HG02852 (cell line): ENCODE measurements around the gene CUEDC1.

Experiments used
- ATAC-seq: cut with Tn5 transposase; IDR thresholded peaks from one replicate; pipeline ENCODE4 v1.9.1; 2021; ENCODE audit warnings: mild to moderate bottlenecking, moderate library complexity; ENCODE audit not compliant: unreplicated experiment

The CUEDC1 gene

GRCh38 chr17:57880086-57880456, 75.1 kb downstream of the CUEDC1 start:
- no peak for ATAC-seq

- ATAC-seq: no peak
Measured at GRCh38 chr17:57879437-57880085, 75.7 kb downstream of the CUEDC1 start.

GRCh38 chr17:57877803-57878377, 77.3 kb downstream of the CUEDC1 start:
- no peak for ATAC-seq

- ATAC-seq: no peak
Measured at GRCh38 chr17:57876866-57877237, 78.4 kb downstream of the CUEDC1 start.

- no peak for ATAC-seq
Measured at GRCh38 chr17:57876023-57876865, 79.0 kb downstream of the CUEDC1 start.

- no peak for ATAC-seq
Measured at GRCh38 chr17:57875290-57876022, 79.8 kb downstream of the CUEDC1 start.

DNA sequence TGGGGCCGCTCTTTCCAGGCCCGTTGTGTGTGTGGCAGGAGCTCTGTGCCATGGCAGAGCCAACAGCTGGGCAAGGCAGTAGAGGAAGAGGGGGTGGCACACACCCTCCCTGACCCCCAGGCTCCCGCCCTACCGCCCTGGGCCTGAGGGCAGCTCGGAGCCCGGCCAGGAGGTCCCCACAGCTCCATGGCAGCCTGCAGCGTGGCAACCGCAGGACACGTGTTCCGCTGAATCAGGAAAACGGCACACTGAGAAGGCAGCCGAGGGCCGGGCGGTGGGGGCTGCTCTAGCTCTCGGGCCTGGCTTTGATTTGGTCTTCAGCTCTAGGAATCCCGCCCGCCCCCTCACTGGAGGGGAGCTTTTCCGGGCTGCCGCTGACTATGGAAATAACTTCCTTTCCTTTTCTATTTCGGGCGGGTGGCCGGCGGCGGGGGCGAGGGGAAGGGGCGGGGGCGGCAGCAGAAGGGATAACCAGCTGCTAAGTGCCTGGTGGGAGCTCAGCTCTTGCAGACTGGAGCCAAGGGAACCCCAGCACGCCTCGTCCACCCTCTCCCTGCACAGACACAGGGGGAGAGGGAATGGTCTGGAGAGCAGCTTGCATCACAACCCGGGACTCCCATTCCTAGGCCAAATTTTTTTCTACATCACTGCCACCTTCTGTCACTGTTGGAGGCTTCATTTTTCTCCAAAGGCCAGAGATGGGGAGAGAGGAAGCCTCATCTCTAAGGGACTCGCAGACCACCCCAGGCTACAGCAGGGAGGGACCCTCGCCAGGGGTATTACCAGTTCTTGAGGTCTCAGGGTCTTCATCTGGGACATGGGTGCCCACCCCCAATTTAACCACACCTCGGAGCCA, 80.5 kb downstream of the CUEDC1 start:
- ATAC-seq: no peak

GRCh38 chr17:57874058-57874419, 81.2 kb downstream of the CUEDC1 start:
- no peak for ATAC-seq

GRCh38 chr17:57873261-57874057, 81.8 kb downstream of the CUEDC1 start:
- no peak for ATAC-seq

GRCh38 chr17:57872536-57872935, 82.7 kb downstream of the CUEDC1 start:
- no peak for ATAC-seq

- no peak for ATAC-seq
Measured at GRCh38 chr17:57871863-57872262, 83.3 kb downstream of the CUEDC1 start.

- no peak for ATAC-seq
Measured at GRCh38 chr17:57871155-57871554, 84.1 kb downstream of the CUEDC1 start.

GRCh38 chr17:57870283-57870635, 85.0 kb downstream of the CUEDC1 start:
- ATAC-seq: no peak

DNA sequence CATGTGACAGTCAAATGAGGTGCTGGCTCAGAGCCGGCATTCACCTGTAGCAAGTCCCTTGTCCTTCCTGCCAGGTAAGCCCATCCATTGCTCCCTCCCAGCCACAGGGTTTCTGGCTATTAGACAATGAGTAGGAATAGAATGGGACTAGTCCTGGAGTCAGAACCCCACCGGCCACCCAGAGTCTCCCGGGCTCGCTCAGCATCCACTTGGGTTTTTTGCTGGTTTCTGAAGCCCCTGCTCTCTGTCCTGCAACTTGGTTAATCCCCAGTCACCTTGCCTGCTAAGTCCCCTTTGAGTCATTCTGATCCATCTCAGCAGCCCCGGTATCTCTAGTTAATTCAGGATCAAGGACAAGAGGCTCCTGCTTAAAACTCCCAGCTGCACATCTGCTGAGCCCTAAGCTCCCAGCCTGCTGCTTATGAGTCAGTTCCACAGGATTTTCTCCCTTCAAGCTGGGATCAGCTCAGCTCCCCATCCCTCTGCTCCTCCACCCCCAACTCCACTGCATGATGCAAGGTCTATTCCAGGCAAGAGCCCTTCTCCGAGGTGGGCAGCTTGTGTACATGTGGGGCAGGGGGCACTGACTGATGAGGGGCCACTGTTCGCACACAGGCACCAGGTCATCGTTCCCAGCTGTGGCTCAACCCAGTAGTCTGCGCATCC, 85.5 kb downstream of the CUEDC1 start:
- ATAC-seq: no peak

DNA sequence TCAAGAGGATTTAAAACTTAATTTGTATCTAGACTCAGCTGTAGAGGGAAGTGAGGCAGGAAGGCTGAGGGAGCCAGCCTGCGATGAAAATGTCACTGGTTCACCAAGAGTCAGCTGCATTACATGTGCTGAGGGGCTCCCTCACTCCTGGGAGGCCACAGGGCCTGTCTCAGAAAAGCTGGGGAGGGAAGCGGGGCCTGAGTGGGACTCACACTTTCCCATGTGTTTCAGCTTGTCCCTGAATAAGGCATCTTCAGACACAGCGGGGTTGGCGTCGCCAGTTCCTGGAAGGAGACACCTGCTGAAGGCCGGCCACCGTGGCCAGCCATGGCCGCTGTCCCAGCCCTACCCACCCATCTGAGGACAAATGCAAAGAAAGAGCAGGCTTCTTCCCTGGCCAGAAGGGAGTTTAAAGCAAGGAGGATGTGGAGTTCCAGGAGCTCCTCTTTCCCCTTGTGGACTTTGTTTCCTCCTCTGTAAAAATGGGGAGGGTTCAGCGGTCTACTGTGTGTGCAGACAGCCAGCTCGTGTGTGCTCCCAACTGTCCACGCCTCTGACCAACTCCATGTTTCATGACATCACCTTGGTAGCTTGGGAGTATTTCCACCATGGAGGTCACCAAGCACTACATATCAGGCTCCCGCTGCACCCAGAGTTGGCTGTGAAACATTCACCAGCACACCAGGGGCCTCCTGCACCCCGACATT, 86.1 kb downstream of the CUEDC1 start:
- no peak for ATAC-seq

- no peak for ATAC-seq
Measured at GRCh38 chr17:57868007-57868909, 87.0 kb downstream of the CUEDC1 start.

DNA sequence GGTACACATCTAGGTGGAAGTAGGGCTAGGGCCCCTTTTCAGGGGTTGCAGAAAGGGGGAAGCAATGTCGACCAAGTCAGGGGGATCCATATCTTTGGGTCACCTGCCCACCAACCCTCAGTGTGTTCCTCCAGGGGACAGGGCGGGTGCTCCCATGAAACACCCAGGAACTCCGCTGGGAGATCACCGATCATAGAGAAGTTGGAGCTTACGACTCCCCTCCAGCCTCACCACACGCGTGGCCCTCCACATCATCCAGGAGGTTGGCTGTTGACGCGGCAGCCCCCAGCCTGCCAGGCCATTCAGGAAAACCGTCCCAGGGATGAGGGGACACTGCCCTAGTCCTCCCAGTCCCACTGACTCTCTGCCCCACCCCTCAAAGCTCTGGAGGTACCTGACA, 88.1 kb downstream of the CUEDC1 start:
- ATAC-seq: no peak

DNA sequence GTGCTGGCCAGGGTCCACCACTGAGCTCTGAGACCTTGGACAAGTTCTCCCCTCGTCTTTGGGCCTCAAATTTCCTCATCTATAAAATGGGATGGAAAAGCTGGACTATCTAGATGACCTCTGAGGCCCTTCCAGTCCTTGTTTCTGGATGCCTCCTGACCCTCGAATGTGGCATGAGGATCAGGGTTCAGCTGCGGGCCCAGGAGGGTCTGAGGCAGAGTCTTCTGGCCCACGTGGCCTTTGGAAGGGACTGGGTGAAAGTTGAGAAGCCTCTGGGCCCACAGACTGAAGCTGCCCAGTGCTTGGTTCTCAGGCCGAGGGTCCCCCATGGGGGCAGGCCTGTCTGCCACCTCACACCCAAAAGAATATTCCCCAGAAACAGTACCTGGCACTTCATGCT, 88.5 kb downstream of the CUEDC1 start:
- no peak for ATAC-seq
